CD14-positive monocyte (primary cell): ENCODE measurements around the gene COL25A1. TPM values are rescaled to one million over a fixed set of nuclear protein-coding genes. Genes with fewer than 3 reads are reported as not detected.

ENCODE experiments used
- DNase-seq, 3 donors: peaks; one replicate each; pipeline ENCODE4 v3.0.0-alpha.2; 2011 to 2022
- H2AFZ ChIP-seq: 2 replicates; pipeline ENCODE4 v1.6.0; 2012; ENCODE audit warnings: mild to moderate bottlenecking, low read depth, low read length, inconsistent platforms; ENCODE audit not compliant: insufficient read depth, poor library complexity, severe bottlenecking
- H3K27ac ChIP-seq, 2 donors: 1 replicate in 1 of 2; 2 replicates in 1 of 2; pipeline ENCODE4 v1.5.1; 2012 to 2013; ENCODE audit warnings: low read length in 2 of 2, control low read depth in 1 of 2, inconsistent platforms in 1 of 2, low read depth in 1 of 2, mild to moderate bottlenecking in 1 of 2
- H3K27me3 ChIP-seq, 2 donors: one replicate each; pipeline versions ENCODE4 v1.6.0 to v1.6.1; 2011 to 2013; ENCODE audit warnings: low read length in 2 of 2; ENCODE audit not compliant: control insufficient read depth in 2 of 2, insufficient read depth in 2 of 2
- H3K36me3 ChIP-seq, 2 donors: replicated peaks in 1 of 2; 1 replicate in 1 of 2; 2 replicates in 1 of 2; pipeline versions ENCODE4 v1.5.1 to v1.6.1; 2012 to 2013; ENCODE audit warnings: low read length in 2 of 2, control low read depth in 1 of 2, inconsistent platforms in 1 of 2, mild to moderate bottlenecking in 1 of 2; ENCODE audit not compliant: insufficient read depth in 2 of 2, control insufficient read depth in 1 of 2
- H3K4me1 ChIP-seq, 2 donors: 1 replicate in 1 of 2; 2 replicates in 1 of 2; pipeline versions ENCODE4 v1.5.1 to v1.6.1; 2012 to 2013; ENCODE audit warnings: low read length in 2 of 2, control low read depth in 1 of 2, inconsistent platforms in 1 of 2, mild to moderate bottlenecking in 1 of 2, moderate library complexity in 1 of 2; ENCODE audit not compliant: insufficient read depth in 2 of 2, control insufficient read depth in 1 of 2
- H3K4me2 ChIP-seq: replicated peaks from 2 replicates; pipeline ENCODE3; 2012; ENCODE audit warnings: low read length, moderate library complexity, mild to moderate bottlenecking; ENCODE audit not compliant: poor library complexity, severe bottlenecking; ENCODE audit errors: extremely low read depth
- H3K4me3 ChIP-seq, 3 experiments: fragments of 200-600 bp in 1 of 3; sonication (generic) in 1 of 3; replicated peaks in 1 of 3; 1 replicate in 2 of 3; 2 replicates in 1 of 3; pipeline ENCODE4 v1.5.1; 2011 to 2013; ENCODE audit warnings: low read length in 3 of 3, mild to moderate bottlenecking in 3 of 3, control low read depth in 2 of 3, low read depth in 2 of 3, inconsistent platforms in 1 of 3, moderate library complexity in 1 of 3
- H3K79me2 ChIP-seq: 2 replicates; pipeline ENCODE4 v1.6.0; 2012; ENCODE audit warnings: mild to moderate bottlenecking, control low read depth, inconsistent platforms, low read length, moderate library complexity; ENCODE audit not compliant: insufficient read depth
- H3K9ac ChIP-seq: 2 replicates; pipeline ENCODE4 v1.6.0; 2017; ENCODE audit warnings: low read length, mild to moderate bottlenecking; ENCODE audit not compliant: insufficient read depth, poor library complexity, severe bottlenecking
- H3K9me3 ChIP-seq, 2 donors: replicated peaks in 1 of 2; 1 replicate in 1 of 2; 2 replicates in 1 of 2; pipeline versions ENCODE4 v1.5.1 to v1.6.1; 2012 to 2013; ENCODE audit warnings: low read length in 2 of 2, control low read depth in 1 of 2; ENCODE audit not compliant: control insufficient read depth in 1 of 2, insufficient read depth in 1 of 2
- H4K20me1 ChIP-seq: 2 replicates; pipeline ENCODE4 v1.6.0; 2012; ENCODE audit warnings: mild to moderate bottlenecking, low read length, control low read depth, moderate library complexity; ENCODE audit not compliant: insufficient read depth
- H3K27ac Mint-ChIP-seq, 7 donors: one replicate each; pipeline ENCODE4 v1.8.0; 2020; ENCODE audit warnings: mild to moderate bottlenecking in 7 of 7, mixed read lengths in 7 of 7, moderate library complexity in 6 of 7, inconsistent platforms in 2 of 7
- H3K27me3 Mint-ChIP-seq, 3 donors: one replicate each; pipeline ENCODE4 v1.8.0; 2021 to 2022; ENCODE audit warnings: low read depth in 3 of 3, mild to moderate bottlenecking in 3 of 3, mixed read lengths in 3 of 3, moderate library complexity in 3 of 3, inconsistent platforms in 1 of 3
- H3K36me3 Mint-ChIP-seq, 2 donors: one replicate each; pipeline ENCODE4 v1.8.0; 2020; ENCODE audit warnings: mixed read lengths in 2 of 2, inconsistent platforms in 1 of 2, mild to moderate bottlenecking in 1 of 2
- H3K4me1 Mint-ChIP-seq: one replicate; pipeline ENCODE4 v1.8.0; 2020; ENCODE audit warnings: mild to moderate bottlenecking, mixed read lengths
- H3K4me3 Mint-ChIP-seq, 2 donors: one replicate each; pipeline ENCODE4 v1.8.0; 2020; ENCODE audit warnings: mild to moderate bottlenecking in 2 of 2, mixed read lengths in 2 of 2, moderate library complexity in 1 of 2
- H3K9me3 Mint-ChIP-seq, 7 donors: one replicate each; pipeline ENCODE4 v1.8.0; 2020 to 2022; ENCODE audit warnings: mixed read lengths in 7 of 7, mild to moderate bottlenecking in 6 of 7, moderate library complexity in 6 of 7, inconsistent platforms in 2 of 7
- WGBS: methylation state at CpG from one replicate; pipeline ENCODE4 v1.1.5; 2013; ENCODE audit warnings: missing lambda C conversion rate; ENCODE audit not compliant: insufficient coverage; 5-methylcytosine and 5-hydroxymethylcytosine counted together
- intact Hi-C, 2 donors: fragments of 100-400 bp; cut with micrococcal nuclease; formaldehyde crosslinking; loops; one replicate each; pipeline versions ENCODE4 v1.15.0 to v1.15.1; 2023
- polyA plus RNA-seq, 3 donors: library from polyadenylated mRNA; depleted of rRNA in 1 of 3; unstranded in 2 of 3; stranded (reverse) in 1 of 3; fragments of 300-500 nt in 2 of 3; fragments of >200 nt in 1 of 3; fragmentation: Illumina TruSeq in 2 of 3; gene quantifications; 1 replicate in 2 of 3; 2 replicates in 1 of 3; pipeline ENCODE4 v1.2.3, GENCODE V29; 2012 to 2021
- TF ChIP-seq, protein P1 (sequence below): fragments of 200-600 bp; IDR thresholded peaks from one replicate; pipeline ENCODE4 v1.8.0; 2022; ENCODE audit warnings: antibody characterized with exemption, mild to moderate bottlenecking

Gene COL25A1
- polyA plus RNA-seq, 3 donors: not detected

DNA sequence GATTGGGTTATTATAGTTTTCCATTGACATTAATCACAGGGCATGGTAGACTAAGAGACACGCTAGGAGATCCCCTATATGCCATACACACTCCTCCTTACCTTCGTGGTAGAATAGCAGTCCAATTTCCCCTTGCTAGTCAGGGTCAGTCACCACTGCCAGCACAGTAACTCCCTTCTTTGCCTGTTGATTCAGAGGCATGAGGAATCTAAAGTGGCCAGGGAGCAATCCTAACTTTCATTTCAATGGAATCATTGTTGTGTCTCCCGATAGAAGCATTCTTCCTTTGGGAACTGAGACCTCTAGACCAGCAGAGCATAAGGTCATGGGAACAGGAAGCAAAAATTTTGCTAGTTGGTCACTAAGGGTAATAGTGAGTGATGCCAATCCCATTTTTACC, 51.1 kb downstream of the COL25A1 start:
- 86% methylated on average over 3 of the region's 3 CpGs for WGBS
- Histone ChIP-seq H3K9me3 (no peaks in the 10 kb centered on the region), H3K27me3 (no peaks in the 10 kb centered on the region), H4K20me1 (no peaks in the 10 kb centered on the region), H3K9ac (no peak overlapping the region), H3K4me3 (no peak overlapping the region), H3K36me3 (no peaks in the 10 kb centered on the region), H3K27ac (no peak overlapping the region), H3K4me1 (no peaks in the 10 kb centered on the region), H3K79me2 (no peaks in the 10 kb centered on the region), H3K4me2 (no peak overlapping the region), H2AFZ (no peak overlapping the region)
- DNase-seq: no peak
- no peak overlapping the region for H3K27ac Mint-ChIP-seq
- H3K4me1 Mint-ChIP-seq: no peaks in the 10 kb centered on the region
- intact Hi-C loops: no loop called here
- no peaks in the 10 kb centered on the region for H3K36me3 Mint-ChIP-seq
- no peak overlapping the region for H3K4me3 Mint-ChIP-seq
- peaks cover 0 to 9% (median 0%) of the 10 kb centered on the region in 7 donors for H3K9me3 Mint-ChIP-seq
- H3K27me3 Mint-ChIP-seq: no peaks in the 10 kb centered on the region
- TF ChIP-seq, protein P1, sequence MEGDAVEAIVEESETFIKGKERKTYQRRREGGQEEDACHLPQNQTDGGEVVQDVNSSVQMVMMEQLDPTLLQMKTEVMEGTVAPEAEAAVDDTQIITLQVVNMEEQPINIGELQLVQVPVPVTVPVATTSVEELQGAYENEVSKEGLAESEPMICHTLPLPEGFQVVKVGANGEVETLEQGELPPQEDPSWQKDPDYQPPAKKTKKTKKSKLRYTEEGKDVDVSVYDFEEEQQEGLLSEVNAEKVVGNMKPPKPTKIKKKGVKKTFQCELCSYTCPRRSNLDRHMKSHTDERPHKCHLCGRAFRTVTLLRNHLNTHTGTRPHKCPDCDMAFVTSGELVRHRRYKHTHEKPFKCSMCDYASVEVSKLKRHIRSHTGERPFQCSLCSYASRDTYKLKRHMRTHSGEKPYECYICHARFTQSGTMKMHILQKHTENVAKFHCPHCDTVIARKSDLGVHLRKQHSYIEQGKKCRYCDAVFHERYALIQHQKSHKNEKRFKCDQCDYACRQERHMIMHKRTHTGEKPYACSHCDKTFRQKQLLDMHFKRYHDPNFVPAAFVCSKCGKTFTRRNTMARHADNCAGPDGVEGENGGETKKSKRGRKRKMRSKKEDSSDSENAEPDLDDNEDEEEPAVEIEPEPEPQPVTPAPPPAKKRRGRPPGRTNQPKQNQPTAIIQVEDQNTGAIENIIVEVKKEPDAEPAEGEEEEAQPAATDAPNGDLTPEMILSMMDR: no peak

DNA sequence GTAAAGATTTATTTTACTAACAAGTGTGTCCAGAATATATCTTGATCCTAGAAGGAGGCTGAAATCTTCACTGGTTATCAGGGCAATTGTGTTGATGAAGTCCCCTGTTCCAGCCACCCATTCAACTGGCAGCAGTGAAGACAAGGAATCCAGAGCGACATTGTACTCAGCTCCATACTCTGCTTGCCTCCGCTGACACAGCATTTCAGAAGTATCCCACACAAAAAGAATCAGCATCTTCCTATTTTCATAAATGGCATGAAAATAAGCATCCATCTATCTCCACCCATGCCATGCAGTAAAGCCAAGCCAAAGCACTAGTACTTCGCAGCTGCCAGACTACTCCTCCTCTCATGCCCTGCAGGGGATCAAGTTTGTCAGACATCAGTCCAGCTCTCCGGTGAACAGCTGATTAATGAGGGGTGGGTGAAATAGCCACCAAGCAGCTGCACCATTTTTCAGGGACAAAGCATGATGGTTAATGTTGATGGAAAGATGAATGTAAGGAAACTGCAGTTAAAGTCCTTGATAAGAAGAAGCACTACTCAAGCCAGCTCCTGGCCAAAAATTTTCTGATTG, 54.0 kb downstream of the COL25A1 start:
- WGBS: 95% methylated on average over 3 of the region's 4 CpGs

More for the DNA sequence above, 54.0 kb downstream of the COL25A1 start:
- no peaks in the 10 kb centered on the region for H3K79me2 ChIP-seq
- no peak overlapping the region for H3K27ac ChIP-seq
- H3K27me3 Mint-ChIP-seq: no peaks in the 10 kb centered on the region
- no peaks in the 10 kb centered on the region for H3K27me3 ChIP-seq
- peaks cover 0 to 7% (median 0%) of the 10 kb centered on the region in 7 donors for H3K9me3 Mint-ChIP-seq
- no peaks in the 10 kb centered on the region for H3K4me1 Mint-ChIP-seq
- H3K4me1 ChIP-seq: no peaks in the 10 kb centered on the region
- DNase-seq: no peak
- H3K4me3 ChIP-seq: no peak overlapping the region
- no peaks in the 10 kb centered on the region for H3K36me3 ChIP-seq
- intact Hi-C loops: no loop called here
- no peak overlapping the region for H3K27ac Mint-ChIP-seq
- TF ChIP-seq, protein P1: no peak
- H3K4me3 Mint-ChIP-seq: no peak overlapping the region
- no peak overlapping the region for H2AFZ ChIP-seq
- H3K36me3 Mint-ChIP-seq: no peaks in the 10 kb centered on the region
- H3K9me3 ChIP-seq: no peaks in the 10 kb centered on the region
- no peak overlapping the region for H3K4me2 ChIP-seq
- no peaks in the 10 kb centered on the region for H4K20me1 ChIP-seq
- H3K9ac ChIP-seq: no peak overlapping the region
